ENCODE data around the gene ZNF786. TPM values are rescaled to one million over a fixed set of nuclear protein-coding genes. Genes with fewer than 3 reads are reported as not detected.

Gene ZNF786, protein sequence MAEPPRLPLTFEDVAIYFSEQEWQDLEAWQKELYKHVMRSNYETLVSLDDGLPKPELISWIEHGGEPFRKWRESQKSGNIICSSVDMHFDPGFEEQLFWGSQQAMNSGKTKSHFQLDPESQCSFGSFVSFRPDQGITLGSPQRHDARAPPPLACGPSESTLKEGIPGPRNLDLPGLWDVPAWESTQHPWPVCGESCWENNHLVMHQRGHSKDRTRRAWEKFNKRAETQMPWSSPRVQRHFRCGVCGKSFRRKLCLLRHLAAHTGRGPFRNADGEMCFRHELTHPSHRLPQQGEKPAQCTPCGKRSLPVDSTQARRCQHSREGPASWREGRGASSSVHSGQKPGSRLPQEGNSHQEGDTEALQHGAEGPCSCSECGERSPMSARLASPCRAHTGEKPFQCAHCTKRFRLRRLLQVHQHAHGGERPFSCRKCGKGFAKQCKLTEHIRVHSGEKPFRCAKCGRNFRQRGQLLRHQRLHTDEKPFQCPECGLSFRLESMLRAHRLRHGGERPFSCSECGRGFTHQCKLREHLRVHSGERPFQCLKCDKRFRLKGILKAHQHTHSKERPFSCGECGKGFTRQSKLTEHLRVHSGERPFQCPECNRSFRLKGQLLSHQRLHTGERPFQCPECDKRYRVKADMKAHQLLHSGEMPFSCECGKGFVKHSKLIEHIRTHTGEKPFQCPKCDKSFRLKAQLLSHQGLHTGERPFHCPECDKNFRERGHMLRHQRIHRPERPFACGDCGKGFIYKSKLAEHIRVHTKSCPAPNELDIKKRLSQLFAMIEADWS
- 4.6 and 5.4 TPM in 2 replicates for total RNA-seq
- 1.7 and 1.8 TPM in 2 replicates for polyA plus RNA-seq
- 1.7 and 2.0 TPM in 2 replicates for polyA plus RNA-seq (2012)
- polyA minus RNA-seq (ENCODE audit: low replicate concordance): 1.9 and 2.5 TPM in 2 replicates

DNA sequence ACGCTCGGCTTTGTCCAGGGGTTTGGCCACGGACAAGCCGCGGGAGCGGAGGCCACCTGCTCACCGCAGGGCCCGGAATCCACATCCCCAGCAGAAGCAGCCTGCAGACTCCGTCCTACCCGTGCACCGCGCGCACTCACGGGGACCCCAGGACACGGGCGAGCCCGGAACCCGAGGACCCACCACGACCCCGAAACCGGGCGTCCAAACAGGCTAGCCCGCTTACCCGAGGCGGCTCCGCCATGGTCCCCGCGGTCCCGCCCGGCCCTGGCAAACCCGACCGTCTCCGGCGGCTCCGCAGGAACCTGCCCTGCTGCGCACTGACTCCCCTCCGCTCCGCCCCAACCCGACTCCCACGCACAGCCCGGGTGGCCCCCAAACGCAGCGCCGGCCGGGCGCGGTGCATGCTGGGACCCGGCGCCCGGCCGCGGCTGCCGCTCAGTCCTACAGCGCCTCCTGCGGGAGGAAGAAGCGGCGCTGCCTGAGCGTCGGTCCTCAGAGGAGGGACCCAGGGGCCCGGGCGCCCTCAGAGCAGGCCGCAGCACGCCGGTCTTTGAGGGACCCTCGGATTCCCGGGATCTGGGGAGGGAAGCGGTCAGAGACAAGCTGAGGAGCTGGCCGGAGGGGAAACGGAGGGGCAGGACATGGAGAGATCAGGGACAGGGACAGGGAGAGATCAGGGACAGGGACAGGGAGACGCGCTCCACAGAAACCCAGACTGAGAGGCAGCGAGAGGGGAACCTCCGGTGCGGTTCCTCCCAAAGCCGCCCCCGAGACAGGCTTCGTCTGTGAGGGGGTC, at the start of gene ZNF786:
TSS of gene ZNF786 (minus strand) at position 322 of the 799 bp plus-strand sequence. CDS start at position 244, 78 bp downstream.
- Histone ChIP-seq H3K9me3 (ENCODE audit: control insufficient read depth, insufficient read depth, low read depth, low read length) (no peaks in the 10 kb centered on the region), H3K9ac (ENCODE audit: insufficient read depth, low read length) (peak within 1 kb of the TSS; percentile 77), H3K79me2 (ENCODE audit: control insufficient read depth, insufficient read depth, low read length) (peaks cover 4% of the 10 kb centered on the region), H3K4me1 (ENCODE audit: control insufficient read depth, extremely low read depth, insufficient read depth, low read length) (no peaks in the 10 kb centered on the region), H3K36me3 (ENCODE audit: control insufficient read depth, insufficient read depth, low read length) (no peaks in the 10 kb centered on the region), H3K4me2 (ENCODE audit: extremely low read depth, insufficient read depth, low read length) (peak within 1 kb of the TSS; percentile 86), H3K4me3 (replicated peaks in 1 of 4; ENCODE audit: control extremely low read depth in 1 of 4, insufficient read depth in 1 of 4, low read depth in 3 of 4, low read length in 4 of 4) (peak within 1 kb of the TSS; percentile 72 to 98 (median 85)), H4K20me1 (ENCODE audit: control insufficient read depth, extremely low read depth, insufficient read depth, low read length) (no peaks in the 10 kb centered on the region), H3K27me3 (ENCODE audit: control insufficient read depth, insufficient read depth, low read length) (no peaks in the 10 kb centered on the region), H2AFZ (ENCODE audit: low read length) (peak within 1 kb of the TSS; percentile 98), H3K27ac (ENCODE audit: insufficient read depth, low read length) (peak within 1 kb of the TSS; percentile 60)
- DNase-seq (ENCODE audit: low read depth in 2 of 2): peak; percentile 83 to 87
- TF ChIP-seq EZH2 (IDR thresholded peaks at IDR 0.05; ENCODE audit: low read length, missing control alignments): no peak
- TF ChIP-seq, protein P1, sequence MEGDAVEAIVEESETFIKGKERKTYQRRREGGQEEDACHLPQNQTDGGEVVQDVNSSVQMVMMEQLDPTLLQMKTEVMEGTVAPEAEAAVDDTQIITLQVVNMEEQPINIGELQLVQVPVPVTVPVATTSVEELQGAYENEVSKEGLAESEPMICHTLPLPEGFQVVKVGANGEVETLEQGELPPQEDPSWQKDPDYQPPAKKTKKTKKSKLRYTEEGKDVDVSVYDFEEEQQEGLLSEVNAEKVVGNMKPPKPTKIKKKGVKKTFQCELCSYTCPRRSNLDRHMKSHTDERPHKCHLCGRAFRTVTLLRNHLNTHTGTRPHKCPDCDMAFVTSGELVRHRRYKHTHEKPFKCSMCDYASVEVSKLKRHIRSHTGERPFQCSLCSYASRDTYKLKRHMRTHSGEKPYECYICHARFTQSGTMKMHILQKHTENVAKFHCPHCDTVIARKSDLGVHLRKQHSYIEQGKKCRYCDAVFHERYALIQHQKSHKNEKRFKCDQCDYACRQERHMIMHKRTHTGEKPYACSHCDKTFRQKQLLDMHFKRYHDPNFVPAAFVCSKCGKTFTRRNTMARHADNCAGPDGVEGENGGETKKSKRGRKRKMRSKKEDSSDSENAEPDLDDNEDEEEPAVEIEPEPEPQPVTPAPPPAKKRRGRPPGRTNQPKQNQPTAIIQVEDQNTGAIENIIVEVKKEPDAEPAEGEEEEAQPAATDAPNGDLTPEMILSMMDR (conservative IDR thresholded peaks at IDR 0.05 in 1 of 2, IDR thresholded peaks at IDR 0.05 in 1 of 2; ENCODE audit: low read depth in 1 of 2, low read length in 2 of 2): peak; percentile 56 to 73

DNA sequence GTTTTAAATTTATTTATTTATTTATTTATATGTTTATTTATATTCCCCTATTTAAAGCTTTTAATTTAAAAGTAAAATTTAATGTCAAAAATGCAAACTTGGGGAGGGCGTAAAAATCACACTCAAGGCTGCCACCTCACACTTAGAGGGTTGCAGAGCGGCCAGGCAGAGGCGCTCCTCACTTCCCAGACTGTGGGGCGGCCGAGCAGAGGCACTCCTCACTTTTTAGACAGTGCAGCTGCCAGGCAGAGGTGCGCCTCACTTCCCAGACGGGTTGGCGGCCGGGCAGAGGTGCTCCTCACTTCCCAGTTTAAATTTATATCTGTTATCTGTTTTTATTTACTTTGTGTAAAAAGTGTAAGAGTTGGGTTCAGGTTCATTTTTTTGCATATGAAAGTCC, 45.6 kb upstream of the ZNF786 start:
- no peaks in the 10 kb centered on the region for H3K4me1 ChIP-seq (ENCODE audit: control insufficient read depth, extremely low read depth, insufficient read depth, low read length)
- H3K79me2 ChIP-seq (ENCODE audit: control insufficient read depth, insufficient read depth, low read length): no peaks in the 10 kb centered on the region
- no peak overlapping the region for H2AFZ ChIP-seq (ENCODE audit: low read length)
- no peaks in the 10 kb centered on the region for H3K9me3 ChIP-seq (ENCODE audit: control insufficient read depth, insufficient read depth, low read depth, low read length)
- H3K36me3 ChIP-seq (ENCODE audit: control insufficient read depth, insufficient read depth, low read length): no peaks in the 10 kb centered on the region
- H4K20me1 ChIP-seq (ENCODE audit: control insufficient read depth, extremely low read depth, insufficient read depth, low read length): no peaks in the 10 kb centered on the region
- no peak overlapping the region for H3K27ac ChIP-seq (ENCODE audit: insufficient read depth, low read length)
- H3K4me2 ChIP-seq (ENCODE audit: extremely low read depth, insufficient read depth, low read length): no peak overlapping the region
- TF ChIP-seq, protein P1 (conservative IDR thresholded peaks at IDR 0.05 in 1 of 2, IDR thresholded peaks at IDR 0.05 in 1 of 2; ENCODE audit: low read depth in 1 of 2, low read length in 2 of 2): no peak
- no peak for TF ChIP-seq EZH2 (IDR thresholded peaks at IDR 0.05; ENCODE audit: low read length, missing control alignments)
- H3K9ac ChIP-seq (ENCODE audit: insufficient read depth, low read length): no peak overlapping the region
- DNase-seq (ENCODE audit: low read depth in 2 of 2): no peak
- no peak overlapping the region for H3K4me3 ChIP-seq (replicated peaks in 1 of 4; ENCODE audit: control extremely low read depth in 1 of 4, insufficient read depth in 1 of 4, low read depth in 3 of 4, low read length in 4 of 4)
- H3K27me3 ChIP-seq (ENCODE audit: control insufficient read depth, insufficient read depth, low read length): no peaks in the 10 kb centered on the region
